ENCODE results near the gene USPL1.

- TF ChIP-seq CTCF (IDR thresholded peaks at IDR 0.05; ENCODE audit: insufficient read depth, low read length) (no peak), GABPA (IDR thresholded peaks at IDR 0.05; ENCODE audit: low read depth) (no peak), POLR2AphosphoS5 (IDR thresholded peaks at IDR 0.05; ENCODE audit: low read depth) (no peak), SPI1 (IDR thresholded peaks at IDR 0.05; ENCODE audit: borderline replicate concordance, low read depth) (no peak), REST (IDR thresholded peaks at IDR 0.05; ENCODE audit: insufficient replicate concordance, low read depth) (no peak)
Measured at GRCh38 chr13:30665638-30666037, 47.9 kb downstream of the USPL1 start.

All from HL-60 (cell line).